GM23338 (cell line): Measurements from ENCODE around the gene CADM4. TPM values are rescaled to one million over a fixed set of nuclear protein-coding genes. Genes with fewer than 3 reads are reported as not detected.

ENCODE experiments used
- EZH2 ChIP-seq: fragments of 200-600 bp; sonication (generic); IDR thresholded peaks from one replicate; pipeline ENCODE4 v1.8.0; 2017; ENCODE audit warnings: antibody characterized with exemption, mild to moderate bottlenecking, low read depth; ENCODE audit not compliant: unreplicated experiment
- EZH2phosphoT487 ChIP-seq: fragments of 200-600 bp; sonication (generic); IDR thresholded peaks from one replicate; pipeline ENCODE4 v1.8.1; 2018; ENCODE audit warnings: antibody characterized with exemption; ENCODE audit not compliant: unreplicated experiment
- NANOG ChIP-seq: IDR thresholded peaks from 2 replicates; pipeline ENCODE4 v1.6.1; 2016; ENCODE audit warnings: antibody characterized with exemption, borderline replicate concordance
- POLR2AphosphoS5 ChIP-seq: IDR thresholded peaks from 2 replicates; pipeline ENCODE4 v1.6.1; 2016; ENCODE audit warnings: antibody characterized with exemption, low read depth
- STAT1 ChIP-seq: IDR thresholded peaks from one replicate; pipeline ENCODE4 v1.6.1; 2016; ENCODE audit warnings: antibody characterized with exemption; ENCODE audit not compliant: unreplicated experiment
- ZNF331 ChIP-seq: fragments of 250-450 bp; sonication (Bioruptor Pico); IDR thresholded peaks from 2 replicates; pipeline ENCODE4 v1.5.0; 2020; ENCODE audit warnings: low read depth, mild to moderate bottlenecking, moderate library complexity
- ZNF462 ChIP-seq: fragments of 250-450 bp; sonication (Bioruptor Pico); IDR thresholded peaks from 2 replicates; pipeline ENCODE4 v1.5.0; 2020; ENCODE audit warnings: mild to moderate bottlenecking, moderate library complexity
- polyA plus RNA-seq: library from polyadenylated mRNA; unstranded; fragments of >200 nt; fragmentation: Nextera tagmentation; extraction: Ambion mirVana; gene quantifications from 2 replicates; pipeline ENCODE4 v1.2.1, GENCODE V29; 2016
- total RNA-seq: library from RNA; depleted of rRNA; stranded (reverse); fragments of >200 nt; shearing (Covaris generic); gene quantifications from 2 replicates; pipeline ENCODE4 v1.2.3, GENCODE V29; 2014
- TF ChIP-seq, protein P1 (sequence below): IDR thresholded peaks from one replicate; pipeline ENCODE4 v1.6.1; 2018; ENCODE audit warnings: antibody characterized with exemption; ENCODE audit not compliant: unreplicated experiment
- TF ChIP-seq, protein P2 (sequence below), 2 experiments: fragments of 200-600 bp in 1 of 2; sonication (generic) in 1 of 2; conservative IDR thresholded peaks; 2 replicates each; pipeline versions ENCODE4 v1.5.1 to v1.6.1; 2016 to 2017; ENCODE audit warnings: antibody characterized with exemption in 2 of 2, low read depth in 2 of 2, mild to moderate bottlenecking in 2 of 2, moderate library complexity in 1 of 2

CADM4 gene
- total and polyA plus RNA-seq, 2 experiments from 2014 or later = 3.7 to 21.2 TPM

- TF ChIP-seq ZNF462 (CRISPR knock-in tag) (no peak), ZNF331 (CRISPR knock-in tag) (no peak), NANOG (no peak), POLR2AphosphoS5 (no peak), EZH2 (no peak), EZH2phosphoT487 (no peak), STAT1 (no peak)
- TF ChIP-seq, protein P1, sequence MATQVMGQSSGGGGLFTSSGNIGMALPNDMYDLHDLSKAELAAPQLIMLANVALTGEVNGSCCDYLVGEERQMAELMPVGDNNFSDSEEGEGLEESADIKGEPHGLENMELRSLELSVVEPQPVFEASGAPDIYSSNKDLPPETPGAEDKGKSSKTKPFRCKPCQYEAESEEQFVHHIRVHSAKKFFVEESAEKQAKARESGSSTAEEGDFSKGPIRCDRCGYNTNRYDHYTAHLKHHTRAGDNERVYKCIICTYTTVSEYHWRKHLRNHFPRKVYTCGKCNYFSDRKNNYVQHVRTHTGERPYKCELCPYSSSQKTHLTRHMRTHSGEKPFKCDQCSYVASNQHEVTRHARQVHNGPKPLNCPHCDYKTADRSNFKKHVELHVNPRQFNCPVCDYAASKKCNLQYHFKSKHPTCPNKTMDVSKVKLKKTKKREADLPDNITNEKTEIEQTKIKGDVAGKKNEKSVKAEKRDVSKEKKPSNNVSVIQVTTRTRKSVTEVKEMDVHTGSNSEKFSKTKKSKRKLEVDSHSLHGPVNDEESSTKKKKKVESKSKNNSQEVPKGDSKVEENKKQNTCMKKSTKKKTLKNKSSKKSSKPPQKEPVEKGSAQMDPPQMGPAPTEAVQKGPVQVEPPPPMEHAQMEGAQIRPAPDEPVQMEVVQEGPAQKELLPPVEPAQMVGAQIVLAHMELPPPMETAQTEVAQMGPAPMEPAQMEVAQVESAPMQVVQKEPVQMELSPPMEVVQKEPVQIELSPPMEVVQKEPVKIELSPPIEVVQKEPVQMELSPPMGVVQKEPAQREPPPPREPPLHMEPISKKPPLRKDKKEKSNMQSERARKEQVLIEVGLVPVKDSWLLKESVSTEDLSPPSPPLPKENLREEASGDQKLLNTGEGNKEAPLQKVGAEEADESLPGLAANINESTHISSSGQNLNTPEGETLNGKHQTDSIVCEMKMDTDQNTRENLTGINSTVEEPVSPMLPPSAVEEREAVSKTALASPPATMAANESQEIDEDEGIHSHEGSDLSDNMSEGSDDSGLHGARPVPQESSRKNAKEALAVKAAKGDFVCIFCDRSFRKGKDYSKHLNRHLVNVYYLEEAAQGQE = no peak
- TF ChIP-seq, protein P2, sequence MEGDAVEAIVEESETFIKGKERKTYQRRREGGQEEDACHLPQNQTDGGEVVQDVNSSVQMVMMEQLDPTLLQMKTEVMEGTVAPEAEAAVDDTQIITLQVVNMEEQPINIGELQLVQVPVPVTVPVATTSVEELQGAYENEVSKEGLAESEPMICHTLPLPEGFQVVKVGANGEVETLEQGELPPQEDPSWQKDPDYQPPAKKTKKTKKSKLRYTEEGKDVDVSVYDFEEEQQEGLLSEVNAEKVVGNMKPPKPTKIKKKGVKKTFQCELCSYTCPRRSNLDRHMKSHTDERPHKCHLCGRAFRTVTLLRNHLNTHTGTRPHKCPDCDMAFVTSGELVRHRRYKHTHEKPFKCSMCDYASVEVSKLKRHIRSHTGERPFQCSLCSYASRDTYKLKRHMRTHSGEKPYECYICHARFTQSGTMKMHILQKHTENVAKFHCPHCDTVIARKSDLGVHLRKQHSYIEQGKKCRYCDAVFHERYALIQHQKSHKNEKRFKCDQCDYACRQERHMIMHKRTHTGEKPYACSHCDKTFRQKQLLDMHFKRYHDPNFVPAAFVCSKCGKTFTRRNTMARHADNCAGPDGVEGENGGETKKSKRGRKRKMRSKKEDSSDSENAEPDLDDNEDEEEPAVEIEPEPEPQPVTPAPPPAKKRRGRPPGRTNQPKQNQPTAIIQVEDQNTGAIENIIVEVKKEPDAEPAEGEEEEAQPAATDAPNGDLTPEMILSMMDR (conservative IDR thresholded peaks at IDR 0.05; ENCODE audit: low read depth in 2 of 2) = no peak
Measured at GRCh38 chr19:43595605-43595998, 44.0 kb downstream of the CADM4 start (continued).
